GM21447 (cell line): ENCODE results near the gene EYA2.
"Not testable (repeated sequence)": the region's sequence is repeated elsewhere in the genome, so short reads cannot be mapped to it uniquely, and the experiment has no call there.

Source experiments
- ATAC-seq: cut with Tn5 transposase; IDR thresholded peaks from one replicate; pipeline ENCODE4 v1.9.1; 2021; ENCODE audit not compliant: unreplicated experiment

Gene EYA2

DNA sequence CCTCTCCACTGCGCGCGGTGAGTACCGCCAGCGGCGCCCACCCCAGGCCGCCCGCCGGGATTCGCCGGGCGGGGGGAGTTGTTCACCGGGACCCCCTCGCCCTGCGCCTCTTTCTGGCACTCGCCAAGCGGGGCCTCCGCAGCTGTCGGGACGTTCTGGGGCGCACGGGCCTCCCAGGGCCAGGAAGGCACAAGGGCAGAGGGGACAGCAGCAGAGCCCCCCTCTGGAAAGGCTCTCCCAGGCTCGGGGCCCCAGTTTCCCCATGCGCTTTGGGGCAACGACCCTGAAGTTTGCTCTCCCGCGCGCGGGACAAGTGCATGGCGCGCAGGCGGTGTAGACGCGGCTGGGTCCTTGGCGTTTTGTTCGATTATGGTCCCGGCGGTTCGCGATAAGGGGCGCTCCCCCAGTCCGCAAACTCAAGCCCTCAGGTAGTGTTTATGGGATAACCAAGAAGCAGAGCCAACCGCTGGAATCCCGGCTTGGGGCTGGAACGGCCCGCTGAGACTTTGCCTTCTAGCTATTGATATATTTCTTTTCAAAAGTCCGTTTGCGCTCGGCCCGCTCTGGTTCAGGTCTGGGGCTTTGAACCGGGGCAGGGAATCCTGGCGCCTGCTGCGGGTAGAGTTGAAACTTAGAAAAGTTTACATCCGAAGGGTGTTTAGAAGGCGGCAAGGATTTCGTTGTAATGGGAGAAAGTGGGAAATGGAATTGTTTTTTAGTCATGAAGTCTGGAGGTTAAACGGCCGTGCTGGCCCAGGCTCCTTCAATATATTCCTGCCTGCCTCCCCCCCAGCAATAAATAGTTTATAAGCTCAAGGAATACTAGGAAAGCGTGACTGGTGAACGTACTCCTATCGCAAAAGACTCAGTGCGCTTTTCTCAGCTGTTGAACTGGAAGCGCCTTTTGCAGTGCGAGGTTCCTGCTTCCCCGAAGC, 595 bp downstream of the EYA2 start:
- no peak for ATAC-seq

DNA sequence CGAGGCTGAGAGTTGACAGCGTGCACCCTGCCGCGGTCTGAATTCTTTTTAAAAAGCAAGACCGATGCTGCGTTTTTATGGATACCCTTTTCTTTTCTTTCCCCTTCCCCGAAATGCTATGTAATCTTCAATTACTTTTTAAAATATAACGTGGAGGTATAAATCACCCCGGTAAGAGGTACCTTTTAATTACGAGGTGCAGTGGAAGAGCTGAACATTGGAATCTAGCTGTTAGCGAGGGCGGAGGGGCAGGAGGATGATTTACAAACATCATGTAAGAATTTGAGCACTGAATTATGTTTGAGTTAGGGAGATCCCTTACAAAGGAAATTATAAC, 1.2 kb downstream of the EYA2 start:
- no peak for ATAC-seq

GRCh38 chr20:46897328-46897880, 2.8 kb downstream of the EYA2 start:
- no peak for ATAC-seq

- no peak for ATAC-seq
Observed at GRCh38 chr20:46898423-46898822, 3.8 kb downstream of the EYA2 start.

DNA sequence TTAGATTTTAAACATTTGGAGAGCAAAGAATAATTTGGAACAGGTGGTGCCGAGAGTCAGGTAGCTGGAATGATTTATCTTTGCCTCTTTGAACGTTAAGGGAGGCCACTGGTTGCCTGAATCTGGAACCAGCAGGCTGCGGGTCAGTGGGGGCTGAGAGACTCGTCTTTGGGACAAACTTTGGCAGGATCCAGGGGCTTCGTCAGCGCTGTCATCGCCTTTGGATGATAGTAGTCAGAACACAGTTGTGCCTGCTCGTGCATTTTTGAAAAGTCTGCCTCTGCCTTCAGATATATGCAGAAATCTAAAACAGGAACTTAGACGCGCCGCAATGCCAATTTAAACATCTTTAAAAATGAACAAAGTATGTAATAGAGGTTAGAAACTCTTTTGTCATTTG, 5.0 kb downstream of the EYA2 start:
- ATAC-seq = no peak

DNA sequence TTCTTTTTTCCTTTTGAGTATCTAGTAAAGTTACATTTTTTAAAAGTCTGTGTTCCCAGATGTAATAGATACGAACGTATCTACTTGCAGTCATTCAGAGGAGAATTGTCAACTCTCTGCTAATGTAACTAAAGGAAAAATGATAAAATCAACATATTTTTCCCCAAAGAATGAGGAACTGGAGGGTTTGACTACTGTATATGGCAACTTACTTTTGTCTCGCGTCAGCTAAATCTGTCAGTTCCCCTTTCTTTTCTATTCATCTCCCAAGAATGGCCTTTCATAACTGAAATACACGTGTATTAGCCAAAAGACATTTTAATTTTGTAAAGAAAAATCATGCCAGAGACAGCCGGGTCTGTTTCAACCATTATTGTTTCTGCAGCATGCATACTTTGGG, 5.4 kb downstream of the EYA2 start:
- ATAC-seq = no peak

GRCh38 chr20:46900826-46901225, 6.2 kb downstream of the EYA2 start:
- ATAC-seq = no peak

- ATAC-seq = no peak
Observed at GRCh38 chr20:46901638-46902037, 7.0 kb downstream of the EYA2 start.

GRCh38 chr20:46903256-46903655, 8.6 kb downstream of the EYA2 start:
- no peak for ATAC-seq

GRCh38 chr20:46903937-46904336, 9.3 kb downstream of the EYA2 start:
- ATAC-seq = no peak

DNA sequence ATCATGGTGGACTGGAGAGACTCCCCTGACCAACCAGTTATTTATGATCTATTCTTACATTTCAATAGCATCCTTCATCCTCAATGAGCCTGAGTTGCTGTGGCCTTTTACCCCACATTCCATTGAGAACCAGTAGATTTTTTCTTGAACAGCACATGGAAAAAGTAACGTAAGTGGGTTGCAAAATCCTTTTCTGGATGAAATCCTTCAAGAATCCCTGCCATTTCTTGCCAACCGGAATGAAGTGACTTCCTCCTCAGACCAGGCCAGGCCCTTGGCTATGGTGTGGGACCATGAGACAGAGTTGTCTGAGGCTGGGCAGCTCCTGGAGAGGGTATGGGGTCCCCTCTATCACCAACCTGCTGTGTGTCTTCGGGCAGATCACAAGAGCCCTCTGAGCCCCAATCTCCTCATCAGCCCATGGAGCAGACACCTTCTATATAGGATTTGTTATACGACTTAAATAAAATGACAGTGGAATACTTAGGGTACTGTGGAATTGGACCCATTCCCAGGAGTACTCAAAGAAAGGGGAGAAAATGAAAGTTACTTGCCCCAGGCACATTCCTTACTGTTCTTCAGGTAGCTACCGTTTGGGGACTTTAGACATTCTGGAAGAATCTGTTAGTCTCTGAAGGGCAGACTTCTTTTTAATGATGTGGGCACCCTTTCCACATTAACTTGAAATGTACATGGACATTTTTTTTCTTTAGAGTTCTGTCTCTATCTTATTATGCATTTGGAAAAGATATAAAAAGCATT, 10.9 kb downstream of the EYA2 start:
- ATAC-seq = no peak

DNA sequence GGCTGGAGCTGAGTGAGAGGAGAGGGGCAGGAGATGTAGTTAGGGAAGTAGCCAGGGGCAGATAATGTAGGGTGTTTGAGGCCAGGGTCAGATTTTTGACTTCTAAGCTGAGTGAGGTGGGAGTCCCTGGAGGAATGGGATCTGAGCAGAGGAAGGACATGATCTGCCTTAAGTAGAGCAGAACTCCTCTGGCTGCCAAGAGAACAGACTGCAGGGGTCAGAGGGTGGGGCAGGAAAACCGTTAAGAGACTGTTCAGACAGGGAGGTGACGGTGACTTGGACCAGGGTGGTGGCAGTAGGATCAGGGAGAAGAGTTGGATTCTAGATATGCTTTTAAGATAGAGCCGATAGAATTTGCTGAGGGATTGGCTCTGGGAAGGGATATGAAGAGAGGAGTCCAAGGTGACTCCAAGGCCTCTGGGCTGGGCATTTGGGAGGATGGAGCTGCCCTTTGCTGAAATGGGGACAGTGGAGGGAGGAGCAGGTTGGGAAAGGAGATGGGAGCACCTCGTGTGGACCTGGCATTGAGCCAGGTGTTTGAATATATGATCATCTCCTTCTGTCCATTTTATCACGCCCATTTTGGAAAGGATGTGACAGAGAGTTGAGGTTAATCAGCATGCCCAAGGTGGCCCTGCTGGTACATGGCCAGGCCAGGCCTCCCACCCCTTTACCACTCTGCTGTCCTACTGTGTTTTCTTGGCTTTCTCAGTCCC, 18.8 kb downstream of the EYA2 start:
- ATAC-seq = no peak

GRCh38 chr20:46914789-46915379, 20.2 kb downstream of the EYA2 start:
- ATAC-seq = no peak

- ATAC-seq = no peak
Observed at GRCh38 chr20:46915575-46916257, 21.1 kb downstream of the EYA2 start.

DNA sequence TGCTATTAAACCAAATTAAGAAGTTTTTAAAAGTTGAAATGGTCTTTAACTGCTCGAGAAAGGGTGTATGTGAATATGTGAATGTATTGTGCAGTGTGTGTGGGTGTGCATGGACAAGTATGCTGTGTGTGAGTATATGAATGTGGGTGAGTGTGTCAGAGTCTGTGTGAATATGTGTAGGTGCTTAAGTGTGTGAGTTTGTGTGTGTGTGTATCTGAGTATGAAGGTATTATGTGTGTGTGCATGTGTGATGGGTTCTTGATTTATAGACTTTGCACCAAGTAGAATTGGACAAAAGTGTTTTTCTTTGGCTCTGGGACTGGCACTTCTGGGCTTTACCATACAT, 21.6 kb downstream of the EYA2 start:
- no peak for ATAC-seq

GRCh38 chr20:46917155-46917554, 22.5 kb downstream of the EYA2 start:
- no peak for ATAC-seq

GRCh38 chr20:46920114-46920513, 25.5 kb downstream of the EYA2 start:
- no peak for ATAC-seq

- ATAC-seq = not testable (repeated sequence)
Observed at GRCh38 chr20:46922841-46923240, 28.2 kb downstream of the EYA2 start.

- no peak for ATAC-seq
Observed at GRCh38 chr20:46923550-46923949, 28.9 kb downstream of the EYA2 start.

DNA sequence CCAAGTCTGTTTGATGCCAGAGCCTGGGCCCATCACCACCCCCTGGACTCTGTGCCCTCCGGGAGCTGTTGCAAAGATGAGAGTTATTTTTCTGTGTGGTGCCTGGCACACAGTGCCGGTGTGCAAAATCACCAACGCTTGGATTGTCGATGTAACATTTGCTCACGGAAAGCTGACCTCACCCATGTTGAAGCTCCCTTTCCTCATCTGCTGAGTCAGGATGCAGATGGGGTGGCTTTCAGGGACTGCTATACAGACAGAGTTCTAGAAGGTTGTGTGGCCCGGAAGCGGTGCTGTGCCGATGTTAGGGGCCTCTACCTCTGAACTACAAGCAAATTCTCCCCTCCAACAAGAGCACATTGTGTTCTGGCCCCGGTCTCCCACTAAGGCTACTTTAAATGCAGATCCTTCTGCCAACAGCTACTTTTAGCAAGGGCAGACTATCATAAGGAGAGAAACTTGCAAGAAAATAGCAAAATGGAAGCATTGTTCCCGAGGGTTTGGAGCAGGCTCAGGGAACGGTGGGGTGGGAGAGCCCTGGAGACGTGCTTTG, 34.0 kb downstream of the EYA2 start:
- ATAC-seq = no peak
